ENCODE measurements around the gene RASAL2. TPM values are rescaled to one million over a fixed set of nuclear protein-coding genes. Genes with fewer than 3 reads are reported as not detected.
"Not testable (repeated sequence)": the region's sequence is repeated elsewhere in the genome, so short reads cannot be mapped to it uniquely, and the experiment has no call there.

The RASAL2 gene
- total and polyA plus RNA-seq, 11 donors: 6.2 to 112 (median 39.9) TPM

DNA sequence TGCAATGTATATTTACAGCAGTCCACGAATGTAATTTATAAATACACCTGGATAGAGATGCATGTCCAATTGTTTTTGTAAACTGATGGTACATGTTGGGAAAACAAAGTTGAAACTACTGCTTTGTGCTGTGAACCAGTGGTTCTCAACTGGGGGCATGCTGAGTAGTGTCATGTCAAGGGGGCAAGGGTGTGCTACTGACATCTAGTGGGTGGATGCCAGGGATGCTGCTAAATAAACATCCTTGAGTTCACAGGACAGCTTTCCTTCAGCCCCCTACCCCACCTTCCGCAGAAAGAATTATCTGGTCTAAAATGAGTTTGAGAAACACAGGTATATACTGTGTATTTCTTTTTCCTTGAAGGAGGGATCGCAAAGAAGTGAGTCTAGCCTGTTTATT is 95.9 kb downstream of the RASAL2 start:
- peaks cover 0 to 15% (median 0%) of the 10 kb centered on the region in 12 donors for H3K9me3 ChIP-seq
- 63 to 68% (median 65%) methylated on average over 3 of the region's 3 CpGs for WGBS, 4 donors
- intact Hi-C loops (cut with DNase I): loop anchor here in 9 of 10 donors (1.0 to 10.0 kb wide), 13 partner anchors 55 to 225 kb away; partner anchors contain the start of gene RASAL2 (in 4 of the 9)
- peaks cover 0 to 52% (median 17%) of the 10 kb centered on the region in 12 donors for H3K4me1 ChIP-seq
- H3K4me3 ChIP-seq: no peak overlapping the region
- DNase-seq (peak in 3 of 5 donors; percentile 36 to 38 (median 36)), ATAC-seq (peak in 3 of 4 donors; percentile 78 to 79 (median 78))
- H3K27ac ChIP-seq: no peak overlapping the region
- no peaks in the 10 kb centered on the region for H3K27me3 ChIP-seq
- no peak for TF ChIP-seq POLR2A (IDR thresholded peaks at IDR 0.05)
- TF ChIP-seq, protein P1, sequence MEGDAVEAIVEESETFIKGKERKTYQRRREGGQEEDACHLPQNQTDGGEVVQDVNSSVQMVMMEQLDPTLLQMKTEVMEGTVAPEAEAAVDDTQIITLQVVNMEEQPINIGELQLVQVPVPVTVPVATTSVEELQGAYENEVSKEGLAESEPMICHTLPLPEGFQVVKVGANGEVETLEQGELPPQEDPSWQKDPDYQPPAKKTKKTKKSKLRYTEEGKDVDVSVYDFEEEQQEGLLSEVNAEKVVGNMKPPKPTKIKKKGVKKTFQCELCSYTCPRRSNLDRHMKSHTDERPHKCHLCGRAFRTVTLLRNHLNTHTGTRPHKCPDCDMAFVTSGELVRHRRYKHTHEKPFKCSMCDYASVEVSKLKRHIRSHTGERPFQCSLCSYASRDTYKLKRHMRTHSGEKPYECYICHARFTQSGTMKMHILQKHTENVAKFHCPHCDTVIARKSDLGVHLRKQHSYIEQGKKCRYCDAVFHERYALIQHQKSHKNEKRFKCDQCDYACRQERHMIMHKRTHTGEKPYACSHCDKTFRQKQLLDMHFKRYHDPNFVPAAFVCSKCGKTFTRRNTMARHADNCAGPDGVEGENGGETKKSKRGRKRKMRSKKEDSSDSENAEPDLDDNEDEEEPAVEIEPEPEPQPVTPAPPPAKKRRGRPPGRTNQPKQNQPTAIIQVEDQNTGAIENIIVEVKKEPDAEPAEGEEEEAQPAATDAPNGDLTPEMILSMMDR (IDR thresholded peaks at IDR 0.05): peak; percentile 40 to 74 (median 56)
- no peaks in the 10 kb centered on the region for H3K36me3 ChIP-seq

DNA sequence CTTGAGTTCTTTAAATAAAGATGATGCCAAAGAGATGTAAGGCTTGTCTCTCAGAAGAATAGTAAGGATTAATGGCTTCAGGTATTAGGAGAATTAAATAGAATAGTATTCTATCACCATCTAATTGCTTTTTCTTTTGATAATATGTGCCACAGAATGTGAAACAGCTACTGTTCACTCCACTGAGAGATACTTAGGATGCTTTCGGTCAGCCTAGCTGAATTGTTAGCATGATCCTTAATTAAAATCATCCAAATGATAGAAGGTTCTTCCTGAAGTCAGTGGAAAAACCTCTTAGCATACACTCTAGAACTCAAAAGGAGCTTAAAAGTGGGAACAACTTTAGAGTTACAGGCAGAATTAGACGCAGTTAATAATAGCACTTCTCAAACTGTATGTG is 97.0 kb downstream of the RASAL2 start:
- ATAC-seq (no peak), DNase-seq (no peak)
- 69 to 88% (median 78%) methylated on average over 2 of the region's 2 CpGs for WGBS, 4 donors
- H3K9me3 ChIP-seq: peaks cover 0 to 15% (median 0%) of the 10 kb centered on the region in 12 donors
- H3K4me3 ChIP-seq: no peak overlapping the region
- H3K27me3 ChIP-seq: no peaks in the 10 kb centered on the region
- peaks cover 0 to 52% (median 16%) of the 10 kb centered on the region in 12 donors for H3K4me1 ChIP-seq
- TF ChIP-seq, protein P1 (IDR thresholded peaks at IDR 0.05): no peak
- TF ChIP-seq POLR2A (IDR thresholded peaks at IDR 0.05): no peak
- intact Hi-C loops (cut with DNase I): loop anchor here in 5 of 10 donors (2.0 to 10.0 kb wide), 7 partner anchors 54 to 226 kb away; no protein-coding TSS in a partner anchor
- no peak overlapping the region for H3K27ac ChIP-seq
- no peaks in the 10 kb centered on the region for H3K36me3 ChIP-seq

DNA sequence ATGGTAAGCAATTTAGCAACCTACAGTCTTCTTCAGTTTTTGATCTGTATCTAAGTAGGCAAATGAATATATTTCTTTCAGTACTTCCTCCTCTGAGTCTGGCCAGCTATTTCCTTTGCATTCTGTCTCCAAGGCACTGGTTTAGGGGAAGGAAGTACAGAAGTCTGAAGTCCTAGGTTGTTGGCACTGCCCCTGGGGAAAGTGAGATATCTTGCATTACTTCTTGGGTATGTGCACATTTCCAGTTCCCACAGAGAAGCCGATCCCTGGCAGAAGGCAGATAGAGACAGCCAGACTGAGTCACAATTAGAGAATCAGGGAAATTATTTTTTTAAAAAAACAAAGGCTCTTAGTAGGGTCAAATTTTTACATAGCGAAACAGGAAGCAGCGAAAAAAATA is 98.8 kb downstream of the RASAL2 start:
- TF ChIP-seq, protein P1 (IDR thresholded peaks at IDR 0.05): no peak
- Histone ChIP-seq H3K4me3 (no peak overlapping the region), H3K27ac (peak overlapping the region in 1 of 12 donors; percentile 55), H3K4me1 (peaks cover 0 to 52% (median 16%) of the 10 kb centered on the region in 12 donors), H3K27me3 (no peaks in the 10 kb centered on the region), H3K9me3 (no peaks in the 10 kb centered on the region), H3K36me3 (no peaks in the 10 kb centered on the region)
- intact Hi-C loops (cut with DNase I): loop anchor here in 4 of 10 donors (5.0 to 10.0 kb wide), 6 partner anchors 52 to 228 kb away; no protein-coding TSS in a partner anchor
- ATAC-seq: peak in 3 of 4 donors; percentile 72 to 80 (median 73)
- 56 to 66% (median 59%) methylated on average over 3 of the region's 3 CpGs for WGBS, 4 donors
- peak in 3 of 5 donors; percentile 11 to 33 (median 33) for DNase-seq

DNA sequence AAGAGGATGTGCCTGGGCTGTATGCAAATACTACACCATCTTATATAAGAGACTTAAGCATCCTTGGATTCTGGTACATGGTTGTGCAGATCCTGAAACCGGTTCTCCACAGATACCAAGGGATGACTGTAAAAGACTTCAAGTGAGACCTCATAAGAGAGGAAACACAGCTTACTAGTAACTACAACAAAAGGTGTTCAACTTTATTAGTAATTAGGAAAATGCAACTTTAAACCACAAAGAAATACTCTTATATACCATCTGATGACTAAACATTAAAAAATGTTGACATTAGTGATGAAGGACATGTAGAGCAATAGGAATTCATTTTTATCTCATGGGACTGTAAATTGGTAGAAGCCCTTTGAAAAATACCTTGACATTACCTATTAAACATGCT is 102.7 kb downstream of the RASAL2 start:
- intact Hi-C loops (cut with DNase I): loop anchor here in 2 of 10 donors (10.0 kb wide), 2 partner anchors 48 to 232 kb away; no protein-coding TSS in a partner anchor

DNA sequence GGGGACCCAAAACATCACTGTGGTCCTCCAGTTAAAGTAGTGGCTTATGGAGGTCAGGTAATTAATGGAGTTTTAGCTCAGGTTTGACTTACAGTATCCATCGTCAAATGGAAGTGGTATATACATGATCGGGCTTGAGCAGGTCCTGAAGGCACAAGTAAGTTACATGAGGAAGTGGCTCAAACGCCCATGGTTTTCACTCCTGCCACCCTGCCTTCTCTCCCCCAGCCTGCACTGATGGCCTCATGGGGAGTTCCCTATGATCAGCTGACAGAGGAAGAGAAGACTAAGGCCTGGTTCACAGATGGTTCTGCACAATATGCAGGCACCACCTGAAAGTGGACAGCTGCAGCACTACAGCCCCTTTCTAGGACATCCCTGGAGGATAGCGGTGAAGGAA is 108.2 kb downstream of the RASAL2 start:
- not testable (repeated sequence) for H3K36me3 ChIP-seq, H3K4me1 ChIP-seq

More for the DNA sequence above, 102.7 kb downstream of the RASAL2 start:
- no peak overlapping the region for H3K4me3 ChIP-seq
- ATAC-seq (no peak), DNase-seq (no peak)
- 95 to 100% (median 98%) methylated on average over 1 of the region's 1 CpG for WGBS, 4 donors
- no peaks in the 10 kb centered on the region for H3K27me3 ChIP-seq
- H3K36me3 ChIP-seq: no peaks in the 10 kb centered on the region
- TF ChIP-seq, protein P1 (IDR thresholded peaks at IDR 0.05): no peak
- TF ChIP-seq POLR2A (IDR thresholded peaks at IDR 0.05): no peak
- peaks cover 0 to 24% (median 8%) of the 10 kb centered on the region in 12 donors for H3K4me1 ChIP-seq
- H3K27ac ChIP-seq: no peak overlapping the region
- H3K9me3 ChIP-seq: peaks cover 0 to 9% (median 3%) of the 10 kb centered on the region in 12 donors

DNA sequence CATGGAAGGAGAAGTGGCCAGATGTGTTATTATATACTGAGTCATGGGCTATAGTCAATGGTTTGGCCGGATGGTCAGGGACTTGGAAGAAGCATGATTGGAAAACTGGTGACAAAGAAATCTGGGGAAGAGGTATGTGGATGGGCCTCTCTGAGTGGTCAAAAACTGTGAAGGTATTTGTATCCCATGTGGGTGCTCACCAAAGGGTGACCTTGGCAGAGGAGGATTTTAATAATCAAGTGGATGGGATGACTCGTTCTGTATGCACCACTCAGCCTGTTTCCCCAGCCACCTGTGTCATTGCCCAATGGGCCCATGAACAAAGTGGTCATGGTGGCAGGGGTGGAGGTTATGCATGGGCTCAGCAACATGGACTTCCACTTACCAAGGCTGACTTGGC is 108.6 kb downstream of the RASAL2 start:
- H3K9me3 ChIP-seq: peaks cover 0 to 18% (median 3%) of the 10 kb centered on the region in 12 donors
- H3K4me3 ChIP-seq; H3K4me1 ChIP-seq; H3K27me3 ChIP-seq; H3K36me3 ChIP-seq; DNase-seq; intact Hi-C loops (cut with DNase I); H3K27ac ChIP-seq; ATAC-seq: not testable (repeated sequence)
- WGBS, 4 donors: 89 to 97% (median 93%) methylated on average over 2 of the region's 2 CpGs

More for the DNA sequence above, 108.2 kb downstream of the RASAL2 start:
- peaks cover 0 to 14% (median 3%) of the 10 kb centered on the region in 12 donors for H3K9me3 ChIP-seq
- ATAC-seq; H3K27ac ChIP-seq; intact Hi-C loops (cut with DNase I); DNase-seq; H3K27me3 ChIP-seq; H3K4me3 ChIP-seq: not testable (repeated sequence)
- 92 to 98% (median 94%) methylated on average over 4 of the region's 4 CpGs for WGBS, 4 donors

DNA sequence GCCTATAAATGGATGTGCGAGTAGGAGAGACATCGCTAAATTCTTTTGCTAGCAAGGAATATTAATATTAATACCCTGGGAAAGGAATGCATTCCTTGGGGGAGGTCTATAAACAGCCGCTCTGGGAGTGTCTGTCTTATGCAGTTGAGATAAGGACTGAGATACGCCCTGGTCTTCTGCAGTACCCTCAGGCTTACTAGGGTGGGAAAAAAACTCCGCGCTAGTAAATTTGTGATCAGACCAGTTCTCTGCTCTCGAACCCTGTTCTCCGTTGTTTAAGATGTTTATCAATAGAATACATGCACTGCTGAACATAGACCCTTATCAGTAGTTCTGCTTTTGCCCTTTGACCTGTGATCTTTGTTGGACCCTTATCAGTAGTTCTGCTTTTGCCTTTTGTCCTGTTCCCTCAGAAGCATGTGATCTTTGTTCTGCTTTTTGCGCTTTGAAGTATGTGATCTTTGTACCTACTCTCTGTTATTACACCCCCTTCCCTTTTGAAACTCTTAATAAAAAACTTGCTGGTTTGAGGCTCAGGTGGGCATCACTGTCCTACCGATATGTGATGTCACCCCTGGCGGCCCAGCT is 114.5 kb downstream of the RASAL2 start:
- DNase-seq; H3K4me1 ChIP-seq; ATAC-seq; H3K27me3 ChIP-seq; H3K27ac ChIP-seq; H3K4me3 ChIP-seq; H3K36me3 ChIP-seq; intact Hi-C loops (cut with DNase I): not testable (repeated sequence)
- H3K9me3 ChIP-seq: peaks cover 0 to 49% (median 22%) of the 10 kb centered on the region in 12 donors
- WGBS, 4 donors: 87 to 98% (median 94%) methylated on average over 11 of the region's 11 CpGs
